ENCODE measurements around the gene NEK6.

GRCh38 chr9:124366476-124367220, 108.9 kb downstream of the NEK6 start:
- no peak for TF ChIP-seq CTCF (IDR thresholded peaks at IDR 0.05; ENCODE audit: low read depth, low read length)
- TF ChIP-seq MAX (IDR thresholded peaks at IDR 0.05; ENCODE audit: low read depth, low read length) = no peak
- no peak for TF ChIP-seq POLR2A (IDR thresholded peaks at IDR 0.05; ENCODE audit: extremely low read depth, insufficient read length)
- no peak for TF ChIP-seq MYC (IDR thresholded peaks at IDR 0.05; ENCODE audit: low read depth, low read length)

Measured in NB4 (cell line).